B cell (primary cell): ENCODE measurements around the gene NTN1. TPM values are rescaled to one million over a fixed set of nuclear protein-coding genes. Genes with fewer than 3 reads are reported as not detected.

Experiments used
- ATAC-seq: fragments of 200-7000 bp; cut with Tn5 transposase; one replicate; pipeline ENCODE4 v1.10.0; 2021; ENCODE audit warnings: low read depth, mild to moderate bottlenecking, moderate number of reproducible peaks, moderate library complexity
- CTCF ChIA-PET: fragments of 350-600 bp; sonication (Branson Sonifier 250); formaldehyde crosslinking; loops from one replicate; lab custom pipeline; 2021; ENCODE audit warnings: antibody characterized with exemption, inconsistent platforms; lab: Charles Lee
- POLR2A ChIA-PET: fragments of 350-600 bp; sonication (Branson Sonifier 250); formaldehyde crosslinking; loops from one replicate; lab custom pipeline; 2021; ENCODE audit warnings: antibody characterized with exemption; lab: Charles Lee
- DNase-seq: peaks from one replicate; pipeline ENCODE4 v3.0.0; 2013
- H2AFZ ChIP-seq: 2 replicates; pipeline ENCODE4 v1.6.1; 2012; ENCODE audit warnings: mild to moderate bottlenecking, low read depth, low read length; ENCODE audit not compliant: insufficient read depth, poor library complexity, severe bottlenecking
- H3K27ac ChIP-seq, 2 donors: 1 replicate in 1 of 2; 2 replicates in 1 of 2; pipeline ENCODE4 v1.5.1; 2012 to 2013; ENCODE audit warnings: low read length in 2 of 2, mild to moderate bottlenecking in 2 of 2, moderate library complexity in 1 of 2
- H3K27me3 ChIP-seq, 4 experiments: fragments of 200-600 bp in 1 of 4; sonication (generic) in 1 of 4; replicated peaks in 1 of 4; 1 replicate in 2 of 4; 2 replicates in 2 of 4; pipeline versions ENCODE4 v1.6.1 to v1.7.0; 2013 to 2016; ENCODE audit warnings: low read length in 3 of 4, mild to moderate bottlenecking in 2 of 4, mixed read lengths in 1 of 4, moderate library complexity in 1 of 4; ENCODE audit not compliant: insufficient read depth in 4 of 4, control insufficient read depth in 3 of 4; ENCODE audit errors: control extremely low read depth in 1 of 4
- H3K36me3 ChIP-seq, 2 experiments: replicated peaks in 1 of 2; 1 replicate in 1 of 2; 2 replicates in 1 of 2; pipeline versions ENCODE4 v1.6.1 to v1.7.1; 2013; ENCODE audit warnings: low read length in 1 of 2; ENCODE audit not compliant: insufficient read depth in 2 of 2, control insufficient read depth in 1 of 2; ENCODE audit errors: control extremely low read depth in 1 of 2, extremely low read depth in 1 of 2
- H3K4me1 ChIP-seq, 2 donors: fragments of 200-600 bp in 1 of 2; sonication (generic) in 1 of 2; 1 replicate in 1 of 2; 2 replicates in 1 of 2; pipeline versions ENCODE4 v1.5.1 to v1.6.1; 2013 to 2017; ENCODE audit warnings: low read length in 2 of 2; ENCODE audit not compliant: control insufficient read depth in 2 of 2, insufficient read depth in 2 of 2
- H3K4me2 ChIP-seq: replicated peaks from 2 replicates; pipeline ENCODE3; 2012; ENCODE audit warnings: mild to moderate bottlenecking, low read depth, low read length; ENCODE audit not compliant: poor library complexity, severe bottlenecking
- H3K4me3 ChIP-seq, 5 experiments: fragments of 200-600 bp in 1 of 5; sonication (generic) in 1 of 5; 1 replicate in 3 of 5; 2 replicates in 2 of 5; pipeline versions ENCODE4 v1.5.1 to v1.7.0; 2011 to 2016; ENCODE audit warnings: low read length in 4 of 5, mild to moderate bottlenecking in 4 of 5, low read depth in 2 of 5, control low read depth in 1 of 5, moderate library complexity in 1 of 5; ENCODE audit not compliant: insufficient read depth in 1 of 5; ENCODE audit errors: control extremely low read depth in 1 of 5, extremely low read depth in 1 of 5
- H3K79me2 ChIP-seq: fragments of 200-600 bp; sonication (generic); one replicate; pipeline ENCODE4 v1.6.0; 2016; ENCODE audit warnings: low read length; ENCODE audit not compliant: control insufficient read depth, insufficient read depth
- H3K9ac ChIP-seq: fragments of 200-600 bp; sonication (generic); 2 replicates; pipeline ENCODE4 v1.6.1; 2017; ENCODE audit warnings: mild to moderate bottlenecking, low read length, moderate library complexity
- H3K9me3 ChIP-seq, 3 donors: one replicate each; pipeline versions ENCODE4 v1.6.1 to v1.7.1; 2013; ENCODE audit warnings: low read length in 2 of 3; ENCODE audit not compliant: control insufficient read depth in 2 of 3, insufficient read depth in 1 of 3; ENCODE audit errors: control extremely low read depth in 1 of 3
- H4K20me1 ChIP-seq: 2 replicates; pipeline ENCODE4 v1.6.0; 2012; ENCODE audit warnings: mild to moderate bottlenecking, low read length; ENCODE audit not compliant: insufficient read depth, control insufficient read depth, poor library complexity, severe bottlenecking
- H3K27ac Mint-ChIP-seq: one replicate; pipeline ENCODE4 v1.8.0; 2021; ENCODE audit warnings: mixed read lengths
- H3K27me3 Mint-ChIP-seq: one replicate; pipeline ENCODE4 v1.8.0; 2021; ENCODE audit warnings: mixed read lengths
- H3K4me1 Mint-ChIP-seq: one replicate; pipeline ENCODE4 v1.8.0; 2021; ENCODE audit warnings: mixed read lengths
- H3K4me3 Mint-ChIP-seq: one replicate; pipeline ENCODE4 v1.8.0; 2021; ENCODE audit warnings: mixed read lengths
- H3K9me3 Mint-ChIP-seq: one replicate; pipeline ENCODE4 v1.8.0; 2022; ENCODE audit warnings: mixed read lengths; ENCODE audit not compliant: insufficient read depth
- CTCF ChIP-seq: fragments of 200-600 bp; IDR thresholded peaks from one replicate; pipeline ENCODE4 v1.8.0; 2022; ENCODE audit warnings: antibody characterized with exemption, mild to moderate bottlenecking
- EZH2 ChIP-seq: IDR thresholded peaks from 2 replicates; pipeline ENCODE4 v1.6.1; 2012; ENCODE audit warnings: borderline replicate concordance, low read depth, mild to moderate bottlenecking, moderate library complexity, low read length; ENCODE audit not compliant: insufficient read depth, poor library complexity, severe bottlenecking
- WGBS: methylation state at CpG from one replicate; pipeline ENCODE4 v1.1.5; 2013; ENCODE audit warnings: missing lambda C conversion rate; ENCODE audit not compliant: insufficient coverage; 5-methylcytosine and 5-hydroxymethylcytosine counted together
- intact Hi-C: fragments of 100-400 bp; cut with micrococcal nuclease; formaldehyde crosslinking; loops from one replicate; pipeline ENCODE4 v1.10.0; 2022
- polyA plus RNA-seq: library from polyadenylated mRNA; depleted of rRNA; stranded (reverse); fragments of >200 nt; gene quantifications from 2 replicates; pipeline ENCODE4 v1.2.3, GENCODE V29; 2012
- total RNA-seq, 2 donors: library from RNA; stranded (reverse); fragments of 120-200 nt in 1 of 2; gene quantifications; 1 replicate in 1 of 2; 2 replicates in 1 of 2; pipeline versions ENCODE4 v1.2.3 to v1.2.4, GENCODE V29; 2013 to 2022

The NTN1 gene
- total and polyA plus RNA-seq, 2 donors (not counting 1 experiment from before 2014, with no cell fraction given), result 0.10 to 0.25 TPM

GRCh38 chr17:9107527-9107926 is 86.2 kb downstream of the NTN1 start:
- Histone ChIP-seq H3K4me2 (no peak overlapping the region), H3K79me2 (no peaks in the 10 kb centered on the region), H3K27me3 (no peaks in the 10 kb centered on the region), H3K4me1 (no peaks in the 10 kb centered on the region), H3K9ac (no peak overlapping the region), H3K27ac (no peak overlapping the region), H3K36me3 (no peaks in the 10 kb centered on the region), H4K20me1 (no peaks in the 10 kb centered on the region), H3K9me3 (no peaks in the 10 kb centered on the region), H2AFZ (no peak overlapping the region), H3K4me3 (no peak overlapping the region)
- H3K4me3 Mint-ChIP-seq, result no peak overlapping the region
- 100% methylated on average over 2 of the region's 4 CpGs for WGBS
- no peak for TF ChIP-seq EZH2
- no peak for TF ChIP-seq CTCF
- ATAC-seq (no peak), DNase-seq (no peak)
- H3K27ac Mint-ChIP-seq, result no peak overlapping the region
- no peaks in the 10 kb centered on the region for H3K4me1 Mint-ChIP-seq
- intact Hi-C loops, result no loop called here
- H3K27me3 Mint-ChIP-seq, result peaks cover 6% of the 10 kb centered on the region
- H3K9me3 Mint-ChIP-seq, result no peaks in the 10 kb centered on the region
- ChIA-PET POLR2A (no interaction called here), CTCF (no interaction called here)

GRCh38 chr17:9108146-9108545 is 86.8 kb downstream of the NTN1 start:
- Histone ChIP-seq H3K4me1 (no peaks in the 10 kb centered on the region), H3K9me3 (no peaks in the 10 kb centered on the region), H3K4me3 (no peak overlapping the region), H3K27me3 (no peaks in the 10 kb centered on the region), H3K36me3 (no peaks in the 10 kb centered on the region), H2AFZ (no peak overlapping the region), H3K79me2 (no peaks in the 10 kb centered on the region), H4K20me1 (no peaks in the 10 kb centered on the region), H3K27ac (no peak overlapping the region), H3K4me2 (no peak overlapping the region), H3K9ac (no peak overlapping the region)
- H3K27ac Mint-ChIP-seq, result no peak overlapping the region
- H3K4me3 Mint-ChIP-seq, result no peak overlapping the region
- DNase-seq, result no peak
- intact Hi-C loops, result no loop called here
- TF ChIP-seq CTCF (no peak), EZH2 (no peak)
- no peak for ATAC-seq
- no peaks in the 10 kb centered on the region for H3K9me3 Mint-ChIP-seq
- ChIA-PET CTCF (no interaction called here), POLR2A (no interaction called here)
- no peaks in the 10 kb centered on the region for H3K4me1 Mint-ChIP-seq
- H3K27me3 Mint-ChIP-seq, result peaks cover 9% of the 10 kb centered on the region
- no CpG with 5 or more reads among the region's 6 CpGs for WGBS
